ENCODE measurements around the gene MCTP2.
"Not testable (repeated sequence)": the region's sequence is repeated elsewhere in the genome, so short reads cannot be mapped to it uniquely, and the experiment has no call there.

The MCTP2 gene

GRCh38 chr15:94239474-94239873, 8.1 kb downstream of the MCTP2 start:
- H3K36me3 ChIP-seq (ENCODE audit: control insufficient read depth, insufficient read depth, low read length) = no peaks in the 10 kb centered on the region
- no peak overlapping the region for H3K4me3 ChIP-seq (ENCODE audit: low read length)
- H3K9ac ChIP-seq (ENCODE audit: low read length) = no peak overlapping the region
- H3K9me3 ChIP-seq (ENCODE audit: control insufficient read depth, low read length) = no peaks in the 10 kb centered on the region
- no peaks in the 10 kb centered on the region for H3K27me3 ChIP-seq (ENCODE audit: control insufficient read depth, insufficient read depth, low read length)
- H3K4me1 ChIP-seq (ENCODE audit: control insufficient read depth, insufficient read depth, low read length) = peaks cover 19% of the 10 kb centered on the region

- H3K27me3 ChIP-seq (ENCODE audit: control insufficient read depth, insufficient read depth, low read length) = no peaks in the 10 kb centered on the region
- H3K36me3 ChIP-seq (ENCODE audit: control insufficient read depth, insufficient read depth, low read length) = no peaks in the 10 kb centered on the region
- H3K9ac ChIP-seq (ENCODE audit: low read length) = no peak overlapping the region
- H3K9me3 ChIP-seq (ENCODE audit: control insufficient read depth, low read length) = no peaks in the 10 kb centered on the region
- peaks cover 19% of the 10 kb centered on the region for H3K4me1 ChIP-seq (ENCODE audit: control insufficient read depth, insufficient read depth, low read length)
- no peak overlapping the region for H3K4me3 ChIP-seq (ENCODE audit: low read length)
Observed at GRCh38 chr15:94240480-94240879, 9.1 kb downstream of the MCTP2 start.

GRCh38 chr15:94242257-94242656, 10.9 kb downstream of the MCTP2 start:
- Histone ChIP-seq H3K4me3 (ENCODE audit: low read length) (no peak overlapping the region), H3K4me1 (ENCODE audit: control insufficient read depth, insufficient read depth, low read length) (peaks cover 14% of the 10 kb centered on the region), H3K9me3 (ENCODE audit: control insufficient read depth, low read length) (no peaks in the 10 kb centered on the region), H3K27me3 (ENCODE audit: control insufficient read depth, insufficient read depth, low read length) (no peaks in the 10 kb centered on the region), H3K36me3 (ENCODE audit: control insufficient read depth, insufficient read depth, low read length) (no peaks in the 10 kb centered on the region), H3K9ac (ENCODE audit: low read length) (no peak overlapping the region)

DNA sequence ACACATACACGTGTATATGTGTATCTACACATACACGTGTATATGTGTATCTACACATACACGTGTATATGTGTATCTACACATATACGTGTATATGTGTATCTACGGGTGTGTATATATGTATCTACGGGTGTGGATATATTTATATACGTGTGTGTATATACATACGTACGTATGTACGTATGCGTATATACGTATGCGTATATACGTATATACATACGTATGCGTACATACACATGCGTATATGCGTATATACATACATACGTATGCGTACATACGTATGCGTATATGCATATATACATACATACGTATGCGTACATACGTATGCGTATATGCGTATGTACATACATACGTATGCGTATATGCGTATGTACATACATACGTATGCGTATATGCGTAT, 11.6 kb downstream of the MCTP2 start:
- peaks cover 21% of the 10 kb centered on the region for H3K4me1 ChIP-seq (ENCODE audit: control insufficient read depth, insufficient read depth, low read length)
- H3K9ac ChIP-seq (ENCODE audit: low read length); H3K36me3 ChIP-seq (ENCODE audit: control insufficient read depth, insufficient read depth, low read length); H3K27me3 ChIP-seq (ENCODE audit: control insufficient read depth, insufficient read depth, low read length); H3K9me3 ChIP-seq (ENCODE audit: control insufficient read depth, low read length); H3K4me3 ChIP-seq (ENCODE audit: low read length): not testable (repeated sequence)

GRCh38 chr15:94243418-94243817, 12.1 kb downstream of the MCTP2 start:
- no peak overlapping the region for H3K9ac ChIP-seq (ENCODE audit: low read length)
- H3K4me1 ChIP-seq (ENCODE audit: control insufficient read depth, insufficient read depth, low read length) = peaks cover 23% of the 10 kb centered on the region
- no peak overlapping the region for H3K4me3 ChIP-seq (ENCODE audit: low read length)
- no peaks in the 10 kb centered on the region for H3K9me3 ChIP-seq (ENCODE audit: control insufficient read depth, low read length)
- H3K36me3 ChIP-seq (ENCODE audit: control insufficient read depth, insufficient read depth, low read length) = no peaks in the 10 kb centered on the region
- no peaks in the 10 kb centered on the region for H3K27me3 ChIP-seq (ENCODE audit: control insufficient read depth, insufficient read depth, low read length)

GRCh38 chr15:94246016-94246415, 14.7 kb downstream of the MCTP2 start:
- H3K9me3 ChIP-seq (ENCODE audit: control insufficient read depth, low read length) = no peaks in the 10 kb centered on the region
- H3K36me3 ChIP-seq (ENCODE audit: control insufficient read depth, insufficient read depth, low read length) = no peaks in the 10 kb centered on the region
- H3K4me3 ChIP-seq (ENCODE audit: low read length) = no peak overlapping the region
- H3K27me3 ChIP-seq (ENCODE audit: control insufficient read depth, insufficient read depth, low read length) = no peaks in the 10 kb centered on the region
- H3K4me1 ChIP-seq (ENCODE audit: control insufficient read depth, insufficient read depth, low read length) = peaks cover 20% of the 10 kb centered on the region
- no peak overlapping the region for H3K9ac ChIP-seq (ENCODE audit: low read length)

- Histone ChIP-seq H3K9ac (ENCODE audit: low read length) (peak overlapping the region; percentile 23), H3K27me3 (ENCODE audit: control insufficient read depth, insufficient read depth, low read length) (no peaks in the 10 kb centered on the region), H3K4me1 (ENCODE audit: control insufficient read depth, insufficient read depth, low read length) (peaks cover 20% of the 10 kb centered on the region), H3K36me3 (ENCODE audit: control insufficient read depth, insufficient read depth, low read length) (no peaks in the 10 kb centered on the region), H3K9me3 (ENCODE audit: control insufficient read depth, low read length) (no peaks in the 10 kb centered on the region), H3K4me3 (ENCODE audit: low read length) (no peak overlapping the region)
Observed at GRCh38 chr15:94247789-94248638, 16.7 kb downstream of the MCTP2 start.

GRCh38 chr15:94250801-94251200, 19.4 kb downstream of the MCTP2 start:
- Histone ChIP-seq H3K9ac (ENCODE audit: low read length) (no peak overlapping the region), H3K4me1 (ENCODE audit: control insufficient read depth, insufficient read depth, low read length) (peaks cover 20% of the 10 kb centered on the region), H3K9me3 (ENCODE audit: control insufficient read depth, low read length) (no peaks in the 10 kb centered on the region), H3K36me3 (ENCODE audit: control insufficient read depth, insufficient read depth, low read length) (no peaks in the 10 kb centered on the region), H3K4me3 (ENCODE audit: low read length) (no peak overlapping the region), H3K27me3 (ENCODE audit: control insufficient read depth, insufficient read depth, low read length) (no peaks in the 10 kb centered on the region)

DNA sequence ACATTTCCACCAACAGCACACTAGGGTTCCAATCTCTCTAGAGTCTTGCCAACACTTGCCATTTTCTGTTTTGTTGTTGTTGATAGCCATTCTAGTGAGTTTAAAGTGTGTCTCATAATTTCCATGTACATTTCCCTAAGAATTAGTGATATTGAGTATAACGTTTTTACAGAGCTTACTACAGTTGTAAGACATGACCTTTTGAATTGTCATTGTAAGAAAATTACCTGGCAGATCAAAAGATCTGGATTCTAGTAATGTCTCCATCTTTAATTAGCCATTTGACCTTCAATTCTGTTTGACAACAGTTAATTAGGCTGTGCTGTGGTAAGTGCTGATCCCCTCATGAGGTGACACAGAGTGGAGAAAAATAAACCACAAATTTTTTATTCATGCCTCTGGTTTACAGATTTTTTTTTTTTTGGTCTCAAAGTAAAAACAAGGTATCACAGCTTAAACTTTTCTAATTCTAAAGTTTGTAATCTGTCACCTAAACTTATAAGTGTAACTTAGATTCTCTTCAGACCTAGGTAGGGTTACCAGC, 20.9 kb downstream of the MCTP2 start:
- no peak overlapping the region for H3K4me3 ChIP-seq (ENCODE audit: low read length)
- no peak overlapping the region for H3K9ac ChIP-seq (ENCODE audit: low read length)
- H3K36me3 ChIP-seq (ENCODE audit: control insufficient read depth, insufficient read depth, low read length) = no peaks in the 10 kb centered on the region
- peaks cover 17% of the 10 kb centered on the region for H3K4me1 ChIP-seq (ENCODE audit: control insufficient read depth, insufficient read depth, low read length)
- no peaks in the 10 kb centered on the region for H3K9me3 ChIP-seq (ENCODE audit: control insufficient read depth, low read length)
- no peaks in the 10 kb centered on the region for H3K27me3 ChIP-seq (ENCODE audit: control insufficient read depth, insufficient read depth, low read length)

- no peaks in the 10 kb centered on the region for H3K9me3 ChIP-seq (ENCODE audit: control insufficient read depth, low read length)
- H3K4me1 ChIP-seq (ENCODE audit: control insufficient read depth, insufficient read depth, low read length) = peaks cover 10% of the 10 kb centered on the region
Observed at GRCh38 chr15:94252906-94253491, 21.6 kb downstream of the MCTP2 start.

GRCh38 chr15:94253742-94254141, 22.4 kb downstream of the MCTP2 start:
- no peaks in the 10 kb centered on the region for H3K27me3 ChIP-seq (ENCODE audit: control insufficient read depth, insufficient read depth, low read length)
- peaks cover 5% of the 10 kb centered on the region for H3K4me1 ChIP-seq (ENCODE audit: control insufficient read depth, insufficient read depth, low read length)
- H3K4me3 ChIP-seq (ENCODE audit: low read length) = no peak overlapping the region
- no peaks in the 10 kb centered on the region for H3K36me3 ChIP-seq (ENCODE audit: control insufficient read depth, insufficient read depth, low read length)
- no peaks in the 10 kb centered on the region for H3K9me3 ChIP-seq (ENCODE audit: control insufficient read depth, low read length)
- H3K9ac ChIP-seq (ENCODE audit: low read length) = no peak overlapping the region

More at GRCh38 chr15:94252906-94253491, 21.6 kb downstream of the MCTP2 start:
- Histone ChIP-seq H3K27me3 (ENCODE audit: control insufficient read depth, insufficient read depth, low read length) (no peaks in the 10 kb centered on the region), H3K4me3 (ENCODE audit: low read length) (no peak overlapping the region), H3K9ac (ENCODE audit: low read length) (no peak overlapping the region), H3K36me3 (ENCODE audit: control insufficient read depth, insufficient read depth, low read length) (no peaks in the 10 kb centered on the region)

DNA sequence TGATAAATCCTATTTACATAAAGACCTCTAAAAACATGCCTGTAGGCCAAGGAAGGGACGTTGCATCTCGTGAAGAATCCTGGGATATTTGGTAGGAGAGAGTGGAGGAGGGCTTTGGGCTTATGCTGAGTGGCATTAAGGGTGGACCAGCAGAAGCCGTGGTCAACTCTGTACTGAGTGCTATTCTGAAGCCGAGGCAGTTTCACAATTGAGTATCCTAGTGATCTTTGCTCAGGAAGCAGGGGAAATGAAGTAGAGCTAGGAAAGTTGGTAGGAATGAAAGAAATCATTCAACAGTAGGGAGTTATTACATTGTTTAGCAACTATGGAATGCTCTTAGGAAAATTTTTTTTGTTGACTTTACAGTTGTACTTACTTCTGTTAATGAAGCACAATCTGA, 24.2 kb downstream of the MCTP2 start:
- no peaks in the 10 kb centered on the region for H3K27me3 ChIP-seq (ENCODE audit: control insufficient read depth, insufficient read depth, low read length)
- H3K4me3 ChIP-seq (ENCODE audit: low read length) = no peak overlapping the region
- H3K9ac ChIP-seq (ENCODE audit: low read length) = no peak overlapping the region
- H3K9me3 ChIP-seq (ENCODE audit: control insufficient read depth, low read length) = no peaks in the 10 kb centered on the region
- H3K36me3 ChIP-seq (ENCODE audit: control insufficient read depth, insufficient read depth, low read length) = no peaks in the 10 kb centered on the region
- no peaks in the 10 kb centered on the region for H3K4me1 ChIP-seq (ENCODE audit: control insufficient read depth, insufficient read depth, low read length)
